HepG2 (cell line): ENCODE measurements around the gene AQP6. TPM values are rescaled to one million over a fixed set of nuclear protein-coding genes. Genes with fewer than 3 reads are reported as not detected.

Source experiments
- ATAC-seq: fragments of 200-7000 bp; cut with Tn5 transposase; 3 replicates; pipeline ENCODE4 v1.9.1; 2020; ENCODE audit warnings: mild to moderate bottlenecking, moderate library complexity
- BruUV-seq: library from RNA; stranded (reverse); fragments of 400-500 nt; replicated peaks from 2 replicates; lab custom pipeline; 2021; lab: Mats Ljungman, UMichigan
- CTCF ChIA-PET: fragments of 300-600 bp; formaldehyde crosslinking; extraction: SDS; loops from one replicate; lab custom pipeline; 2021; ENCODE audit warnings: low total read pairs, inconsistent platforms, low intra/inter-chr PET ratio; lab: Yijun Ruan, JAX
- POLR2A ChIA-PET: fragments of 350-600 bp; sonication (Branson Sonifier 250); formaldehyde crosslinking; loops from one replicate; lab custom pipeline; 2020; ENCODE audit warnings: antibody characterized with exemption, inconsistent platforms; lab: Yijun Ruan, JAX
- DNase-seq: peaks from one replicate; pipeline ENCODE4 v3.0.0-alpha.2; 2015; ENCODE audit warnings: low spot score
- FAIRE-seq: peaks from 3 replicates; lab custom pipeline; 2011; peaks lifted over from hg19 to GRCh38; lab: Jason Lieb, UNC
- H2AFZ ChIP-seq: one replicate; pipeline ENCODE4 v1.6.1; 2011; ENCODE audit warnings: low read length, inconsistent platforms
- H3K27ac ChIP-seq: fragments of 300-600 bp; 3 replicates; pipeline ENCODE4 v1.8.0; 2011; ENCODE audit warnings: mixed run types, mild to moderate bottlenecking, mixed read lengths, low read length, inconsistent platforms; ENCODE audit not compliant: insufficient read depth; ENCODE audit errors: extremely low read length
- H3K27me3 ChIP-seq, 2 experiments: fragments of 200-600 bp in 1 of 2; 2 replicates in 1 of 2; 3 replicates in 1 of 2; pipeline versions ENCODE4 v1.6.0 to v1.8.0; 2011; ENCODE audit warnings: low read length in 2 of 2, mild to moderate bottlenecking in 2 of 2, moderate library complexity in 2 of 2, inconsistent platforms in 1 of 2; ENCODE audit not compliant: insufficient read depth in 2 of 2, control insufficient read depth in 1 of 2
- H3K36me3 ChIP-seq, 2 experiments: fragments of 200-600 bp in 1 of 2; replicated peaks in 1 of 2; 2 replicates in 1 of 2; 3 replicates in 1 of 2; pipeline versions ENCODE4 v1.5.1 to v1.8.0; 2011; ENCODE audit warnings: low read length in 2 of 2, inconsistent platforms in 1 of 2; ENCODE audit not compliant: insufficient read depth in 2 of 2, control insufficient read depth in 1 of 2
- H3K4me1 ChIP-seq: 2 replicates; pipeline ENCODE4 v1.5.1; 2012; ENCODE audit warnings: low read length, inconsistent platforms; ENCODE audit not compliant: insufficient read depth
- H3K4me2 ChIP-seq: 2 replicates; pipeline ENCODE4 v1.6.0; 2011; ENCODE audit warnings: low read depth, low read length, inconsistent platforms
- H3K4me3 ChIP-seq, 3 experiments: fragments of 200-600 bp in 1 of 3; sonication (generic), shearing (Covaris generic) in 1 of 3; replicated peaks in 1 of 3; 2 replicates each; pipeline ENCODE4 v1.5.1; 2011 to 2016; ENCODE audit warnings: low read length in 3 of 3, inconsistent platforms in 2 of 3, low read depth in 2 of 3, mild to moderate bottlenecking in 2 of 3, control low read depth in 1 of 3, mixed read lengths in 1 of 3; ENCODE audit not compliant: insufficient read depth in 1 of 3
- H3K79me2 ChIP-seq: one replicate; pipeline ENCODE4 v1.6.1; 2011; ENCODE audit warnings: low read length, inconsistent platforms; ENCODE audit not compliant: insufficient read depth
- H3K9ac ChIP-seq: 2 replicates; pipeline ENCODE4 v1.6.0; 2011; ENCODE audit warnings: mild to moderate bottlenecking, low read depth, low read length, inconsistent platforms; ENCODE audit not compliant: insufficient read depth
- H3K9me3 ChIP-seq: 2 replicates; pipeline ENCODE4 v1.5.1; 2012; ENCODE audit warnings: mild to moderate bottlenecking, low read length
- H4K20me1 ChIP-seq: 2 replicates; pipeline ENCODE4 v1.6.0; 2011; ENCODE audit warnings: inconsistent platforms, mild to moderate bottlenecking, low read length, moderate library complexity; ENCODE audit not compliant: insufficient read depth
- ATF7-NPFF ChIP-seq: sonication (generic); formaldehyde crosslinking; IDR thresholded peaks from 2 replicates; pipeline ENCODE4 v1.8.1; 2023; ENCODE audit warnings: mild to moderate bottlenecking, low read depth, missing genetic modification reagents, moderate library complexity
- CBX2 ChIP-seq, 2 experiments: fragments of 200-600 bp in 1 of 2; sonication (generic); formaldehyde crosslinking in 1 of 2; IDR thresholded peaks; 2 replicates each; pipeline versions ENCODE4 v1.7.0 to v1.8.1; 2018 to 2022; ENCODE audit warnings: low read depth in 2 of 2, low read length in 1 of 2, mild to moderate bottlenecking in 1 of 2, missing genetic modification reagents in 1 of 2
- ETV6 ChIP-seq: sonication (generic); formaldehyde crosslinking; conservative IDR thresholded peaks from 2 replicates; pipeline ENCODE4 v1.4.0; 2020; ENCODE audit warnings: missing genetic modification reagents
- FOXP1 ChIP-seq, 2 experiments: fragments of 450-650 bp in 1 of 2; IDR thresholded peaks; 2 replicates each; pipeline ENCODE4 v1.6.1; 2017 to 2018; ENCODE audit warnings: antibody characterized with exemption in 1 of 2
- FOXP4 ChIP-seq: sonication (generic); formaldehyde crosslinking; IDR thresholded peaks from 2 replicates; pipeline ENCODE4 v1.4.0; 2020; ENCODE audit warnings: missing genetic modification reagents
- MBNL3 ChIP-seq: fragments of 250-450 bp; sonication (Bioruptor Pico); conservative IDR thresholded peaks from 2 replicates; pipeline ENCODE4 v1.8.0; 2022; ENCODE audit warnings: mild to moderate bottlenecking, inconsistent platforms
- SIN3A ChIP-seq: IDR thresholded peaks from 2 replicates; pipeline ENCODE4 v1.6.1; 2011; ENCODE audit warnings: low read depth, mild to moderate bottlenecking, control low read depth, low read length, borderline replicate concordance
- THYN1 ChIP-seq: sonication (generic); formaldehyde crosslinking; IDR thresholded peaks from 2 replicates; pipeline ENCODE4 v1.8.1; 2023; ENCODE audit warnings: low read depth, mild to moderate bottlenecking, moderate library complexity, missing genetic modification reagents, borderline replicate concordance
- TIGD3 ChIP-seq: sonication (generic); formaldehyde crosslinking; IDR thresholded peaks from 2 replicates; pipeline ENCODE4 v1.5.1; 2020; ENCODE audit warnings: mild to moderate bottlenecking, missing genetic modification reagents, borderline replicate concordance
- ZFP36L2 ChIP-seq: sonication (generic); formaldehyde crosslinking; IDR thresholded peaks from 2 replicates; pipeline ENCODE4 v1.4.0; 2020; ENCODE audit warnings: missing genetic modification reagents
- ZNF280D ChIP-seq: sonication (generic); formaldehyde crosslinking; IDR thresholded peaks from 2 replicates; pipeline ENCODE4 v1.5.1; 2020; ENCODE audit warnings: mild to moderate bottlenecking, missing genetic modification reagents
- ZNF512B ChIP-seq: sonication (generic); formaldehyde crosslinking; IDR thresholded peaks from 2 replicates; pipeline ENCODE4 v1.5.1; 2020; ENCODE audit warnings: missing genetic modification reagents, mild to moderate bottlenecking, borderline replicate concordance
- ZNF572 ChIP-seq: sonication (generic); formaldehyde crosslinking; IDR thresholded peaks from 2 replicates; pipeline ENCODE4 v1.5.1; 2020; ENCODE audit warnings: mild to moderate bottlenecking, missing genetic modification reagents
- ZNF703 ChIP-seq: sonication (generic); formaldehyde crosslinking; IDR thresholded peaks from 2 replicates; pipeline ENCODE4 v1.5.1; 2020; ENCODE audit warnings: missing genetic modification reagents, mild to moderate bottlenecking, moderate library complexity, borderline replicate concordance
- WGBS: methylation state at CpG from one replicate; pipeline ENCODE4 v1.1.6; 2017; ENCODE audit warnings: low lambda C conversion rate; 5-methylcytosine and 5-hydroxymethylcytosine counted together
- in situ Hi-C: cut with HindIII; loops from 2 replicates; pipeline ENCODE4 v1.10.0; 2017; ENCODE audit warnings: low pct_unique_long_range_greater_than_20kb; ENCODE audit not compliant: extremely low pct_ligation_motif_present
- intact Hi-C: fragments of 100-400 bp; cut with micrococcal nuclease; formaldehyde crosslinking; loops from one replicate; pipeline ENCODE4 v1.10.0; 2022; ENCODE audit not compliant: unreplicated experiment
- polyA plus RNA-seq, 8 experiments: library from polyadenylated mRNA; depleted of rRNA in 3 of 8; stranded (reverse) in 7 of 8; unstranded in 1 of 8; fragments of >200 nt; fragmentation: Illumina TruSeq in 4 of 8; extraction: Trizol in 4 of 8; gene quantifications; 2 replicates each; pipeline versions ENCODE4 v1.2.1 to v1.2.3, GENCODE V29; 2011 to 2016; ENCODE audit warnings: low read depth in 4 of 8, missing spikeins in 1 of 8, mixed read lengths in 1 of 8; ENCODE audit not compliant: insufficient read depth in 1 of 8
- total RNA-seq, 5 experiments: library from RNA; depleted of rRNA; stranded (reverse); fragments of >200 nt; fragmentation: Illumina TruSeq; extraction: Trizol; gene quantifications; 2 replicates each; pipeline ENCODE4 v1.2.3, GENCODE V29; 2016; ENCODE audit warnings: low read depth in 1 of 5

The AQP6 gene
- total and polyA plus RNA-seq, 2 of the 13 experiments (the other 11 are each of a cell fraction or from before 2014, with no cell fraction given) = 0.32 to 1.3 TPM

GRCh38 chr12:49924628-49925246 is 48.0 kb upstream of the AQP6 start:
- CTCF ChIA-PET = no interaction called here
- Histone ChIP-seq H3K27me3 (peaks cover 1 to 8% of the 10 kb centered on the region in 2 experiments; a peak in 2 of 5 replicates), H3K9me3 (no peaks in the 10 kb centered on the region), H3K36me3 (no peaks in the 10 kb centered on the region), H2AFZ (no peak overlapping the region), H3K4me1 (no peaks in the 10 kb centered on the region), H4K20me1 (no peaks in the 10 kb centered on the region), H3K4me2 (no peak overlapping the region), H3K4me3 (no peak overlapping the region), H3K27ac (no peak overlapping the region), H3K79me2 (no peaks in the 10 kb centered on the region), H3K9ac (no peak overlapping the region)
- intact Hi-C loops = no loop called here
- FAIRE-seq (no peak), ATAC-seq (no peak), DNase-seq (no peak)
- BruUV-seq = no TSS peak
- in situ Hi-C loops = no loop called here
- POLR2A ChIA-PET = no interaction called here
- WGBS = 53% methylated on average over 7 of the region's 7 CpGs
- TF ChIP-seq ZNF572 (CRISPR knock-in tag) = no peak
- TF ChIP-seq FOXP1 (IDR thresholded peaks at IDR 0.05) = no peak
- no peak for TF ChIP-seq FOXP1 (CRISPR knock-in tag; IDR thresholded peaks at IDR 0.05)
- TF ChIP-seq ZFP36L2 (CRISPR knock-in tag) = no peak
- no peak for TF ChIP-seq FOXP4
- no peak for TF ChIP-seq ZNF280D (CRISPR knock-in tag)
- no peak for TF ChIP-seq ZNF512B (CRISPR knock-in tag)
- no peak for TF ChIP-seq ATF7-NPFF (CRISPR knock-in tag)
- TF ChIP-seq THYN1 = no peak
- TF ChIP-seq ETV6 = no peak
- no peak for TF ChIP-seq TIGD3 (CRISPR knock-in tag)
- TF ChIP-seq MBNL3 (CRISPR knock-in tag) = no peak
- TF ChIP-seq SIN3A = no peak
- TF ChIP-seq ZNF703 (CRISPR knock-in tag) = no peak
- TF ChIP-seq CBX2 (IDR thresholded peaks at IDR 0.05; ENCODE audit: low read depth, low read length) = no peak
- no peak for TF ChIP-seq CBX2 (CRISPR knock-in tag; IDR thresholded peaks at IDR 0.05; ENCODE audit: low read depth)
